ENCODE measurements around the gene WDR26.

DNA sequence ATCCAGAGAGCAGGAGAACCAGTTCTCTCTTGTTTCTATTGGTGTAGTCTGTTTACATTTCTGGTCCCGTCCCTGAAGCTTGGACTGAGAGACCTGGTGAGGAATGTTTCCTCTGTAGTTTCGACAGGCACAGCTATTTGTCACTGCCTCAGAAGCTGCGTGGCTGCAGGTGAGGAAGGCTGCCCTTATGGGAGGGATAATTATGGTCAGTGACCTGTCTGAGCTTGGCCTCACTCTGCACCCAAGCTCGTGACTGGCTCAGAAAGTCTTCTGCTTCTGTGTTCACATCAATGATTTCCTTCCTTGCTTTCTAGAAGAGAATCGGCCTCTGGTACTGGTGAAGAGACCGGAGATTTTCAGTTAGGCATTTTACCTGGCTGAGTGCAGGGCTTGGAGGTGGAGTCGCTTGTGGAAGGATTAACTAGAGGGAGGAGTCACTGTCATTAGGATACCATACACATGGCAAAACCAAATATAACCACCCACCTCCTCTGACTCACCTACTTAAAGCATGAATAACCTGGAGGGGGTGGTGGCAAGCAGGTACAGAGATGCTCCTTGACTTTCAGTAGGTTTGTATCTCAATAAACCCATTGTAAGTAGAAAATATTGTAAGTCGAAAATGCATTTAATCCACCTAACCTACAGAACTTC is 19.9 kb upstream of the WDR26 start:
- no peak for TF ChIP-seq EZH2phosphoT487 (conservative IDR thresholded peaks at IDR 0.05; ENCODE audit: low read length)
- TF ChIP-seq, protein P1, sequence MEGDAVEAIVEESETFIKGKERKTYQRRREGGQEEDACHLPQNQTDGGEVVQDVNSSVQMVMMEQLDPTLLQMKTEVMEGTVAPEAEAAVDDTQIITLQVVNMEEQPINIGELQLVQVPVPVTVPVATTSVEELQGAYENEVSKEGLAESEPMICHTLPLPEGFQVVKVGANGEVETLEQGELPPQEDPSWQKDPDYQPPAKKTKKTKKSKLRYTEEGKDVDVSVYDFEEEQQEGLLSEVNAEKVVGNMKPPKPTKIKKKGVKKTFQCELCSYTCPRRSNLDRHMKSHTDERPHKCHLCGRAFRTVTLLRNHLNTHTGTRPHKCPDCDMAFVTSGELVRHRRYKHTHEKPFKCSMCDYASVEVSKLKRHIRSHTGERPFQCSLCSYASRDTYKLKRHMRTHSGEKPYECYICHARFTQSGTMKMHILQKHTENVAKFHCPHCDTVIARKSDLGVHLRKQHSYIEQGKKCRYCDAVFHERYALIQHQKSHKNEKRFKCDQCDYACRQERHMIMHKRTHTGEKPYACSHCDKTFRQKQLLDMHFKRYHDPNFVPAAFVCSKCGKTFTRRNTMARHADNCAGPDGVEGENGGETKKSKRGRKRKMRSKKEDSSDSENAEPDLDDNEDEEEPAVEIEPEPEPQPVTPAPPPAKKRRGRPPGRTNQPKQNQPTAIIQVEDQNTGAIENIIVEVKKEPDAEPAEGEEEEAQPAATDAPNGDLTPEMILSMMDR (IDR thresholded peaks at IDR 0.05; ENCODE audit: insufficient read depth, low read length, poor library complexity, severe bottlenecking) = no peak
